Measurements from ENCODE around the gene MRPL43. TPM values are rescaled to one million over a fixed set of nuclear protein-coding genes. Genes with fewer than 3 reads are reported as not detected.

Gene MRPL43
- total RNA-seq, 6 experiments from 2014 or later, result 37.0 to 73.5 (median 45.0) TPM

GRCh38 chr10:100993986-100994708 lies 6.8 kb upstream of the MRPL43 start:
- intact Hi-C loops (cut with DNase I), result no loop called here
- Histone ChIP-seq H3K36me3 (peaks cover 0 to 9% (median 7%) of the 10 kb centered on the region in 4 donors), H3K9me3 (no peaks in the 10 kb centered on the region), H3K27me3 (no peaks in the 10 kb centered on the region), H3K4me1 (peaks cover 0 to 18% (median 3%) of the 10 kb centered on the region in 4 donors), H3K27ac (no peak overlapping the region), H3K4me3 (no peak overlapping the region)
- ATAC-seq, result no peak
- WGBS (ENCODE audit: insufficient coverage, low coverage, low lambda C conversion rate, missing lambda C conversion rate), result 50% methylated on average over 8 of the region's 10 CpGs
- DNase-seq, result no peak
- TF ChIP-seq CTCF (IDR thresholded peaks at IDR 0.05) (peak; percentile 61 to 69 (median 63)), POLR2A (IDR thresholded peaks at IDR 0.05) (no peak)

GRCh38 chr10:100989088-100989487 lies 1.8 kb upstream of the MRPL43 start:
- H3K36me3 ChIP-seq, result peaks cover 0 to 13% (median 7%) of the 10 kb centered on the region in 4 donors
- H3K4me1 ChIP-seq, result peaks cover 0 to 29% (median 9%) of the 10 kb centered on the region in 4 donors
- TF ChIP-seq CTCF (IDR thresholded peaks at IDR 0.05), result no peak
- TF ChIP-seq POLR2A (IDR thresholded peaks at IDR 0.05), result no peak

GRCh38 chr10:100988166-100988565 lies 869 bp upstream of the MRPL43 start:
- H3K36me3 ChIP-seq, result peaks cover 0 to 21% (median 6%) of the 10 kb centered on the region in 4 donors
- DNase-seq (no peak), ATAC-seq (no peak)
- H3K9me3 ChIP-seq, result no peaks in the 10 kb centered on the region
- no peak for TF ChIP-seq POLR2A (IDR thresholded peaks at IDR 0.05)
- no peak for TF ChIP-seq CTCF (IDR thresholded peaks at IDR 0.05)
- intact Hi-C loops (cut with DNase I), result no loop called here
- no peaks in the 10 kb centered on the region for H3K27me3 ChIP-seq
- H3K4me3 ChIP-seq, result peak overlapping the region; percentile 64 to 96 (median 87)
- H3K27ac ChIP-seq, result no peak overlapping the region
- H3K4me1 ChIP-seq, result peaks cover 0 to 29% (median 9%) of the 10 kb centered on the region in 4 donors
- no CpG with 5 or more reads among the region's 10 CpGs for WGBS (ENCODE audit: insufficient coverage, low coverage, low lambda C conversion rate, missing lambda C conversion rate)

More at GRCh38 chr10:100989088-100989487, 1.8 kb upstream of the MRPL43 start:
- no peaks in the 10 kb centered on the region for H3K9me3 ChIP-seq
- intact Hi-C loops (cut with DNase I), result no loop called here
- DNase-seq (no peak), ATAC-seq (no peak)
- no peak overlapping the region for H3K27ac ChIP-seq
- no peaks in the 10 kb centered on the region for H3K27me3 ChIP-seq
- WGBS (ENCODE audit: insufficient coverage, low coverage, low lambda C conversion rate, missing lambda C conversion rate), result 92% methylated on average over 5 of the region's 21 CpGs
- H3K4me3 ChIP-seq, result no peak overlapping the region

DNA sequence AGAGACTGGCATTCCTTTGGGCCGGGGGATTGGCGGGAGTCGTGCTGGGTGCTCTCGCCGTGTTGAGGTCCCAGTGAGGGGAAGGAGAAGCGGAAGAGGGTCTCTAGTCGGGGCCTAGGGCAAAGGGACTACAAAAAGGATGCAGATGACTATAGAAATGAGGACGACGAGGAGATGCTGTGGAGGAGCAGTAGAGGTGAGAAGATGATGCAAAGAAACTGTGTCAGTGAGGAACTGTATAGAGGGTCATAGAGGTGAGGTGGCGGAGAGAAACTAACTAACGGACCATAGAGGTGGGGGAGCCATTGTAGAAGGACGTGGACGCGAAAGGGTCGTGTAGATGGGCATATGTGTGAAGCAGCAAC lies 370 bp upstream of the MRPL43 start:
- Histone ChIP-seq H3K9me3 (no peaks in the 10 kb centered on the region), H3K36me3 (peaks cover 0 to 25% (median 6%) of the 10 kb centered on the region in 4 donors), H3K27ac (peak overlapping the region in 2 of 3 donors; percentile 58 to 78), H3K27me3 (no peaks in the 10 kb centered on the region), H3K4me3 (peak overlapping the region; percentile 64 to 96 (median 87)), H3K4me1 (peaks cover 0 to 29% (median 9%) of the 10 kb centered on the region in 4 donors)
- intact Hi-C loops (cut with DNase I), result no loop called here
- TF ChIP-seq POLR2A (IDR thresholded peaks at IDR 0.05) (no peak), CTCF (IDR thresholded peaks at IDR 0.05) (no peak)
- WGBS (ENCODE audit: insufficient coverage, low coverage, low lambda C conversion rate, missing lambda C conversion rate), result 2% methylated on average over 15 of the region's 15 CpGs
- DNase-seq (no peak), ATAC-seq (no peak)

Data from right lobe of liver (tissue), 6 donors.